ENCODE results near the gene CSF1.

CSF1 gene

DNA sequence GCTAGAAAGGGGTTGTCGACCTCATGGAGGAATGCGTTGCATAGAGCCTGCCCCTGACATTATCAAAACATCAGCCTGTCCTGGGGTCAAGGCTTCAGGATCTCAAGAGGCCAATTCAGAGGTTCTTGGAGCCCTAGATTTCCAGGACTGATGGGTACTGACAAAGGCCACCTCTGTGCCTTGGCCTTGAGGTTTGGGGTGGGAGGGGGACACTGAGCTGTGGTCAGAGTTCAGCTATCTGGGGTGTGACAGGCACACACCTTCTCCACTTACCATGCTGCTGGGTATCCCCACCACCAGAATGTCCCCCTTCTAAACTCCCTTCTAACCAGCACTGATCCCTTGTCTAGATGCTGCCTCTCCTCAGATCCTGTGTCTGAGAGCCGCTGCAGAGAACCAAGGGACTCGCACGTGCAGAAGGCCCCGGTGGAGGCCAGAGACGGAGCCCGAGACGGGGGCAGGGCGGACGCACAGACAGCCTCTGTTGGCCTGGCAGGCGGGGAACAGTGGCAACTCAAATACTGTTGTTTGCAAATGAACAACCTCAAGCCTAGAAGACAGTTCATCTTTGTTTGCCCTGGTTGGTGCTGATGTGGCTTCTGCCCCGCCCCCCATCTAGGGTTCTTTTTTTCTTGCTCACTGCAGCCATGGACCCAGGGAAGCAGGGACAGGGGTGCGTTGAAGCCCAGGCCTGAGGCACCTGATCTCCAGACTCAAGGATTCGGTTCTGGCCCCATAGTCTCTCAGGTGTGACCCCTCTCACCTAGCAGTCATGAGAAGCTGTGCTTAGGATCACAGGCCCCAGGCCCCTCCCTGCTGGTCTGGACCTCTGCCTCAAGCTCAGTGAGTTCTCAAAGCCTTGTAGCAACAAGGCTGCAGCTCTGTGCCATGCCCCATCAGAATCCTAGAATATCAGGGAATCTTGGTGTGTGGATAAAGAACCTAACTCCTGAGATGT, 28.1 kb upstream of the CSF1 start:
- no peak for DNase-seq

DNA sequence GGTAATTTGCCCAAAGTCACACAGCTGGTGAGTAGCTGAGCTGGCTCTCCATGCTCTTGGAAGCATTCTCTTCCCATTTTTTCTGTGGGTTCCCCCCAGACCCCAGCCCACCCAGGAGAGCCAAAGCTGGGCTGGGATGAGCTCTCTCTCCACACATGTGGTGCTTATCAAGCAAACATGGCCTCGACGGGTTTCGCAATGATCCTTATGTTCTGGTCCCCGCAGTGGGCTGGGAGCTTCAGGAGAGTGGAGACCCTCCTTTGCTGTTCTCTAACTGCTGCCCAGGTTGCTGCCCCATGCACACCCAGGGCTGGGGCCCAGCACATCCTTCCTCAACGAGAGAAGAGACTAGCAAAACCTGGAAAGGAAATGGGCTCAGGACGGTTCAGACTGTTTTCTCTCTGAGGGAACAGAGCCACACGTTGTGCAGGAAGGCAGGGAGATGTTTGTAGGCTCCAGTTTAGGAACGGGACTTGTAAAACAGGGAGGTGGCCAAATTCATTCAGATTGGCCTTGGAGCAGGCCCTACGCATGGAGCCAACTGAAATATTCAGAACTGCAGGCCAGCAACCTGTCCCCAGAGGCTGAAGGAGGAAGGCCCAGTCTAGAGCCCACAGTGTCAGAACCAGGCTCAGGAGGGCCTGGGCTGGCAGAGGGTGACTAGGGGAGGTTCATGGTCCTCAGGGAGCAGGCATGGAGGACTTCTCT, 27.2 kb upstream of the CSF1 start:
- no peak for DNase-seq

DNA sequence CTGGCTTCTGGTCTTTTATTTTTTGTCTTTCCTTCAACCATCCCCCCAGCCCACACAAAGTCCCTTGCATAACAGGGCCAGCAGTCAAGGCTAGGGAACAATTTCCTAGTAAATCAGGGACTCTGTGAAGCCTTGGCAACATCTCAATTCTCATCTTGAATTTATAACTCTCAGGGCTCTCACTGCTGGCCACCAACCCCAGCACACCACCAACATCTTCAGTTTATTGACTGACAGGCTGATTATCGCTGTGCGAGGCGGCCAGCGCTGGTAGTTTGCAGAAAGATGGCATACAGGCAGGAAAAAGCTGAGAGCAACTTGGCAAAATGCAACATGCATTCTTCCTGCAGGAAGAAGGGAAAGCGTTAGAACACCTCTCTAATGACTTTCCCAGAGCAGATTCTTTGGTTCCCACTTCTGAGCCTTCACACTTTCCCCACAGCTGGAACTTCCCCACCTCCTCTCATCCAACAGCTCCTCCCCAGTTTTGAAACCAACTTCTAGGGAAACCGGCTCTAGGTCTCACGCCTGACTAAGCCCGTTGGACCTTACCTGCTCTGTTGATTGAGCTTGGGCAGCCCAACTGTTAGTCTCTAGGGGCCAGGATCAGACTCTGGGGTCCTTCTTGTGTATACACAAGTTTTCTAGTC, 26.3 kb upstream of the CSF1 start:
- DNase-seq, result no peak

DNA sequence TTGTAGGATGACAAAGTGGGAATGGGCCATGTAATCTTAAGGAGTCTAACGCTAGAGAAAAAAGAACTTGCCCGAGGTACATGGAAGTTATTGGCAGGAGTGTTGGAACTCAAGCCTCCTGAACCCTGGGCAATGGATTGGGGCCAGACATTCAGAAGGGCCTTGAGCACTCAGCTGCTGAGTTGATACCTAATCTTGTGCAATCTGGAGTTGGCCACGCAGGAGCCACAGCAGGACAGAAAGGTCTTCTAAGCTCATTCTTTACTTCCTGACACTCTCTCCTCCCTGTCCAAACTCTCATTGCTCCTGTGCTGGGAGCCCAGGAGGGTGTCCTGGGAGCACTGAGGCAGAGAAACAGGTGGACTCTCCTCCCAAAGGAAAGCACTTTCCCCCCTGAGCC, 25.1 kb upstream of the CSF1 start:
- no peak for DNase-seq

DNA sequence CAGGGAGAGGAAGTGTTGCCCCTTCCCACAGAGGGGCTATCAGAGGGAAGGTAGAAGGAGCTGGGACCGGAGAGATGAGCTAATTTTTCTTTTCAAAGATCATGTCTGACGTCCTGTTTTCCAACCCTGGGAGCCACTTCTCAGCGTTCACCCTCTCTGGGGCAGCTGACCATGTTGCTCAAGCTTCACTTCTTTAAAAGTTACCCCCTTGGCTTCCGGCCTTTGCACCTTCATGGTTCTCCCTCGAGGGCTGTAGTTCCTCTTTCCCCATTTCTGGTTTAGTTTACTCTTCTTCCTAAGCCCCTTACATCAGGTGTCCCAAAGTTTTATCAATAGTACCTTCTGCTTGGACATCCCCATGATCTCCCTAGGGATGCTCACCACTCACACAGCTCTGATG, 23.8 kb upstream of the CSF1 start:
- DNase-seq, result no peak

DNA sequence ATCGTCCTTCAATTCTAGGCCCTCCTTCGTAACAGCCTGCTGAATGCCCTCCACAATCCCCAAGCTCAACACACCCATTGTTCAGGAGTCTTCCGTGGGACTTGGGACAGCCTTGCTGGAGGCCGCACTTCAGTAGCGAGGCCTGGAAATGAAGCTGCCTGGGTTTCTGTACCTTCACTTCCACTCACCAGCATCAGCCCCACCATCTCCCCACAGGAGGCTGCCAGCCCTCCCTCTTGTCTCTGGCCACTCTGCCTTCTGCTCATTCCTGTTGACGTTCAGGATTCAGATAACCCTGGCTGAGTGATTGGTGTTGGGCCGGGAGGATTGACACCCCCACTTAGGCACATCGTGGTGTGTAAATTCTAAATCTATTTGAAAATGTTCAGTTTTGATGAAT, 23.4 kb upstream of the CSF1 start:
- DNase-seq, result no peak

DNA sequence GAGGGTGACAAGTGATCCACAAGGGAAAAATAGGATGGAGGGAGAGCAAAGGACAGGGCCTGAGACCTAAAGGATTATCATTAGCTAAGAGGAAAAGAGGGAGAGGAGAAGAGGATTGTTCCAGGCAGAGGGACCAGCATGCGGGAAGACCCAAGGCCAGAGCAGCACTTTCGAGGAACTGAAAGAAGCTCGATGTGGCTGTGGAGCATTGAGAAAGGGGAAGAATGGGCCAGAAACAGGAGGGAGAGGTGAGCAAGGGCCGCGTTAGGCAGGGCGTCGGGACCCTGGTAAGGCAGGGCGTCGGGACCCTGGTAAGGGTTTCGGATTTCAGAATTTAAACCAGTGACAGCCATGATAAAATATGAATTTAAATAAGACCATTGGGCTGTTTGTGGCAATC, 22.8 kb upstream of the CSF1 start:
- DNase-seq, result no peak

DNA sequence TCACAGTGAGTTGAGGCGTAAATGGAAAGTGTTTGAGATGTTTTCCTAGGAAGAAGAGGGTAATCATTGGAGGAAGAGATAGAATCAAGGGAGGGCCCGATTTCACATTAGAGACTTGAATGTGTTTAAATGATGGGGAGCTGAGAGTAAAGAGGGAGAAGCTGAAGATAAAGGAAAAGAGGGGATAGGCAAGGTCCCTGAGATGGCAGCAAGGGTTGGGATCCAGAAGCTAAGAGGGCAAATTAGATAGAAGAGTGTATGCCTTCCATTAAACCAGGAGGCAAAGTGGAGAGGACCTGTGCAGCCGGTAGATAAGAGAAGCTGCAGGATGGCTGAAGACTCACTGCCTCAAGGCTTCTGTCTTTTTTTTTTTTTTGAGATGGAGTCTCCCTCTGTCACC, 21.6 kb upstream of the CSF1 start:
- DNase-seq, result no peak

DNA sequence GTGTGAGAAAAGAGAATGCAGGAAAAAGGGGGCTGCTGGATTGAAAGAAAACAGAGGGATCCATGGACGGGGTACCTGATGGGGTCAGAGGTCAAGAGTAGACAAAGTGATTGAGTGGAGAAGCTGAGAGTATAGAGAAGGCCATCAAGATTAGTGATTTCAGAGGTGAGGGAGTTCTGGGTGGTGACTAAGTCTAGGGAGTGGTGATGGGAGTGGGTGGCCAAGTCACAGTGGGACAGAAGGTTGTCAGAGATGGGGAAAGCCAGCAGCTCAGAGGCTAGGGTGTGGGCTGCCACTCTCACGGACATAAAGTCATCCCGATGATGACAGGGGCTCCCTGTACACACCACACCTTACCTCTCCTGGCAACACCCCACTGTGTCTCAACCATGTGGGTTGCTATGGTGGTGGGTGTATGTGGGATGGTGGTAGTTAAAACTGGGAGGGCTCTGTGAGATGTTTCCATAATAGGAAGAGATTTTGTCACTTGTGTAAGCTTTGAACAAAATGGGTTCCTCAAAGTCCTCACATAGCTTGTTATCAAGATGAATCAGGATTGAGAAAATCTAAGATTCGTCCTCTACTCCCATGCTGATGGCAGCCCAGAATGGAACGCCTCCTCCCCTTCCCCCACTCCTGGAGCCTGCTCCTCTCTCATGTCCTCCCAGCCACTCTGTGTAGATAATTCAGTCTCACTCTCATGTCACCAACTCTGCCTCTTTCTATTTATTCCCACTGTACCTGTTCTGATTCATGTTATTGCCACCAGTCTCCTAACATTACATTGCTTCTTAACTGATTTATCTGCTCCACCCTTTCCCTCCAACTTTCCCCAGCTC, 20.3 kb upstream of the CSF1 start:
- DNase-seq, result no peak

DNA sequence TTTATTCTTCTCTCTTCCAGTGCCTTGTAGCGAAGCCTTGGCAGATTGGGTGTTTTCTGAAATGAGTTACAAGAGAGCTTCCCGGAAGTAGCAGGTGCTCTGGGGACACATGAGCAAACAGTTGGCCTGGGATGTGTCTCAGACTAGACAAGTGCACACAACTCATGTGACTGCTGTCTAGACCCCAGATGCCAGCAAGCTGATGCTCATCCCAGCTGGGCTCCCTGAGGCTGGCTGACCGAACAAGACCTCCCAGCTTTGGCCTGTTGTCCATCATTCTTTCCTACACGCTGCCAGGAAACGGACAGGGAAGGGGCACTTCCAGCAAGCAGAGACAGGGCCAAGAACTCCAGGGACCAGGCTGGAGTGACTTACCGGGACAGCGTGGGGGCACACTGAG, 18.7 kb upstream of the CSF1 start:
- DNase-seq, result no peak

DNA sequence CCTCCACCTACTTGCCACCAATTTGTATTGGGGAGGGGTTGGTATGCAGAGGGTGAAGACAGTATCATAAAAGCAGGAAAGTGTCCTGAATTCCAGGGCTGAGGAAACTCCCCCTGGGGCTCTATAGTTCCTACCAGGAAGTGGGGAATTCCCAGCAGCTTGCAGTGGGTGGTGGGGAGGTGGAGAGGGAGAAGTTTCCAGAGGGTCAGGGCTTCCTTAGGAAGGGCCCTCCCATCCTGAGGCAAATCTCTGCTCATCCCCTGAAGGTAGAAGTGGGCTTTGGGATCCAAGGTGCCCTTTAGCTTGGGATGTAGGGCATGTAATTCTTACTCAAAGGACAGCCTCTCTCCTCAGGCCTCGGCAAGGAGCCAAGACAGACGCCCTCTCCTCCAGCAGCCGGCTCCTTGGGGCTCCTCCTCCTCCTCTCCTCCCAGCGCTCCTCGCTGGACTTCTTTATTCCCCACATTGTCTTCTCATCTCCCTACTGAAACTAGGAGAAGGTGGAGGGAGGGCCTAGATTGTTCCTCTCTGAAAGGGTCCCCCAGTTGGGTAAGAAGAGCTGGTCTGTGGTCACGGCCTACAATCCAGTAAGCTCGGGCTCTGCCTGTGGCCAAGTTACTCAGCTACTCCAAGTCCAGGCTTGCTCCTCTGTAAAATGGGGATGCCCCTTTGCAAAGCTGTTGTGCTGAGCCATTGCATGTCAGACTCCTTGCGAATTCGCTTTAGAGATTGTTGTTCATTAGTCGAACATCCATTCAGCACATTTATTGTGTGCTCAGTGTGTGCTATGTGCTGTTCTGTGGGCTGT, 17.9 kb upstream of the CSF1 start:
- DNase-seq, result no peak

DNA sequence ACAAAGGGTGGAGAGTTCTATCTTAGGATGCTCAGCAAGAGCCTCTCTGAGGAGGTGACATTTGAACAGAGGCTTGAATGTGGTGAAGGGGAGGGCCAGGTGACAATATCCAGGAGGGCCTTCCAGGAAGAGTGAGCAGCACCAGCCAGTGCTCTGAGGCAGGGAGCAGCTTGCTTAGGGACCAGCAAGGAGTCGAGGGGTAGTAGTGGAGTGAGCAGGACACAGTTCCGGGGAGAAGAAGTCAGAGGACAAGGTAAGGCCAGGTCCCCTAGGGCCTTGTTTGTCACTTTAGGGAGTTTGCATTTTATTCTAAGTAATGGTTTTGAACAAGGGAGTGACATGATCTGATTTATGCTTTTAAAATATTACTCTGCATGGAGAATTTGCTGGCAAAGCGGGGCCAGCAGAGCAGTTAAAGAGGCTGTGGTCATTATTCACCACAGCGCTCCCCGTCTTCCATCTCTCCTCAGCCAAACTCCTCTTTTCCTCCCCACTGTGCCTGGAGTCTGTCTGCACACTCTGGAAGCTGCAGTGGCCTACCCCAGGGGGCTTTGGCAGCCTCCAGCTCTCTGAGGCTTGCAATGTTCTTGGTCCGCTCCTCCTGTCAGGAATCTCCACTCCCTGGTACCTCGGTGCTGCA, 17.0 kb upstream of the CSF1 start:
- DNase-seq, result no peak

DNA sequence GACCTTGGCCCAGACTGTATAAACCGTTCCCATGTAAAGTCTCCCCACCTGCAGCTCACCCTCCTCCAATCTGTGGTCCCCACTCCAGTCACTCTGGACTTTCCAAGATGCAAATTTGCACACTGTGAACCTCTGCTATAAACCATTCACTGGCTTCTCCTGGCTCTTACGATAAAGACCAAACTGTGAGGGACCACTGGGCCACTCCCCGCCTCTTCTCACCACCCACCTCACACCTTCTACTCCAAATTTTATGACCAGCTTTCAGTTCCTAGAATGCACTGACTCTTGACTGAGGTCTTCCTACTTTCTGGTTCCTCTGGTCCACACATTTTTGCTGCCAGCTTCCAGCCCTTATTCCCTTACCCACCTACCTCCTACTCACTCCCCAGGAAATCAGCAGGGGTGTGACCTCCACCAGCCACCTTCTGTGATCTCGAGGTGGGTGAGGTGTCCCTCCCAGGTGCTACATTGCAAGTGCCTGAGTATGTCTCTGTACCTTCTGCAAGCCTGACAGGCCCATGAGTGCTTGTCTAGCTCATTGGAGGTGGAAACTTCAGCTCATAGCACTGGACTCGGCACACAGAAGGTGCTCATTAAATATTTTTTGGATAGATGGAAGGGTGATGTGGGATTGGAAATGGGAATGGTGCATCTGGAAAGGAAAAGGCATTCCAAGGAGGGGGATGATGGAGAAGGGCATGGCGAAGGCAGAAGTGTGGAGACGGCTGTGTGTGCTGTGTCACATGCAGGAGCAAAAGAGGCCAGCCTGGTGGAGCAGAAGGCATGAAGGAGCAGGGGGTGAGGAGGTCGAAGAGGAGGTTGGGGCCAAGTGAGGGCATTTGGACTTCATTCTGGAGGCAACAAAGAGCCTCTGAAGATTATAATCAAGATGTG, 15.6 kb upstream of the CSF1 start:
- no peak for DNase-seq

DNA sequence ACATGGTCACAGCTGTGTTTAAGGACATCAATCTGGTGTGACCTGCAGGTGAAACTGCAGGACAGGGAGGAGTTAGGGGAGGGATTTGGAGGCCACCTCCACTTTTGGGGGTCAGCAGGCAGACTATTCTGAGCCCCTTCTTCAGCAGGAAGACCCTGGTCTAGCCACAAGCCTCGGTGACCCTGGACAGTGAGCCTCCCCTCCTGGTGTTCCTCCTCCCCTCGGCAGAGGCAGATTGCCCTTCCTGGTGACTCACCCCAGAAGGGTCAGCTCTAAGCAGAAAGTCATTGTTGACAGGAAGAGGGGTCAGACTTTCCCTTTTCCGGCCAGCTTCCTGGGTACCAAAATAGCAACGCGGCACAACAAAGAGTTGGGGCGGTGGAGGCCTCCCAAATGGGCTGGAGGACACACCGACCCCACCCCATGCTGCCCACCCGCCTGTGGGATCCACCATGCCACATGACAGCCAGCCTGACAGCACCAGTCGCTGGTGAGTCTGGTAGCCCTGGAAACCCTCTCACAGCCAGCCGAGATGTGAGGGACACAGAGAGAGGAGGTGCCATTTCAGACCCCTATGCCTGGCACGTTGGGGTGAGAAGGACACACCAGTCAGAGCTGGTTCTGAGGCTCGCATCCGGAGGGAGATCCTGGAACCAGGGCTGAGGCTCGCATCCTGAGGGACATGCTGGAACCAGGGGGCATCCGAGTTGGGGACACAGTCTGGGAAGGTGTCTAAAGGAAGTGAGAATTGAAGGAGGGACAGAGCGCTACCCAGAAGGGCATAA, 14.7 kb upstream of the CSF1 start:
- DNase-seq, result no peak

DNA sequence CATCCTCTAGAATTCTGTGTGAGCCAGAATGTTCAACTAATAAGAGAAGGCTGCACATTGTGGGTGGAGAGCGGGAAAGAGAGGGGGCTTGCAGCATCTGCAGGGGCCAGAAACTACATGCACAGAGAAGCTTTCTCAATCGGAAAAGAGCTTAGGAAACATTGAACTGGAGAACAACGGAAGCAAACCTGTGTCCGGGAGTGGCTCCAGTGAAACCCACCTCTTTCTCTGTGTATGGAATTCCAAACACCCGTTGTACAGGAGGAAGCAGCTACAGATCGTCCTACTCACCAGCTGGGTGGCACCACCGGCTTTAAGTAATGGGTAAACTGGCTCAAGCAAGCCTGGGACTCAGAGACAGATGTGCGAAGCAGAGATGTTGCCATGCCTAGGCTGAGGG, 14.0 kb upstream of the CSF1 start:
- DNase-seq, result no peak

DNA sequence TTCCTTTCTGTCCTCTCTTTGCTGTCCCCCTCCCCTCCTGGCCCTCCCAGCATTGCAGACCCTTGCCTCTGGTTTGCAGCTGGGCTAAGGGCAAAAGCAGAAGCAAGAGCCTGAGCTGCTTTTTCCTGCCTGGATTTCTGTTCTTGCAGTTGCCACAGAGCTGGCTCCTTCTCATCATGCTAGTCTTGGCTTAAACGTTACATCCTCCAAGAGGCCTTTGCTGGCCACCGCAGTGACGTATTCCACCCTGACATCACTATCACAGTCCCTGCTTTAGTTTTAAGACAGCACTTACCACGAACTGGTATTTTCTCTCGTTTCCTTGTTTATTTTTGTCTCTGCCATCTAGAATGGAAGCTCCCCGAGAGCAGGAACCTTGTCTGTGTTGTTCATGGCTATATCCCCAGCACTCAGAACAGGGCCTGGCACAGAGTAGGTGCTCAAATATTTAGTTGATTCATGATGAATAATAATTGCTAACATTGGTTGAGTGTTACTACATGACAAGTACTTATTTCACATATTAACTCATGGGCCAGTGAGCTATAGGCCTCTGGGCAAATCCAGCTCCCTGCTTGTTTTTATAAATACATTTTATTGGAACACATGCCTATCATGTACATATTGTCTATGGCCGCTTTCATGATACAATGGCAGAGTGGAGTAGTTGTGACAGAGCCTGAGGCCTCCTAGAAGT, 13.2 kb upstream of the CSF1 start:
- no peak for DNase-seq

DNA sequence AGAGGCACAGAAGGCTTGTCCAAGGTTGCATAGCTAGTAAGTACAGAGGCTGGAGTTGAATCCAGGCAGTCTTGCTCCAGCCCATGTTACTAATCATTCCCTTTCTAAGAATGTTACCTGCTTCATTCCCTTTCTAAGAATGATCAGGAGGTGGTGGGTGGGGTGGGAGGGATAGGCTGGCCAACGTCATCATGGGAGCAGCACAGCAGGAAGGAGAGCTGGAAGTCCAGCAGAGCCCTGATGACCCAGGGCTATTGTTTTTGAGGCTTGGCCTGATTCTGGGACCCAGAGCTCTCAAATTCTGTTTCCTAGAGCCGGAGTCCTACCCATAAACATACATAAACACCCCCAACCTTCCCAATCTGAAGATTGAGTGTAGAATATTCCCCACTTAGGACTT, 11.8 kb upstream of the CSF1 start:
- no peak for DNase-seq

DNA sequence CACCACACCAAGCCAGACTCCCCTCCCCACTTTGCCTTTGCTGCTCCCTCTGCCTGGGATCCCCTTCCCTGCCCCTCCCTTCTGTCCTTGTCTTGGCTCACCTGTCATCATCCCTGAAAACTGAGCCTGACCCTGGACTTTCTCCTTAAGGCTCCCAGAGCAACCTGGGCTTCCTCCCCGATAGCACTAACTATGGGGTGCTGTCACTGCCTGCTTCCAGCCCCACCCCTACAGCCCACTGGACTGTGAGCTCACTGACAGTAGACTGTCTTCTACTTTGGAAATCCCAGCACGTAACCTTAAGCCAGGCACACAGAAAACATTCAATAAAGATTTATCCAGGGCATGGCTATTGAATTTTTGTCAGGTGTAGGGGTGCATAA, 9.5 kb upstream of the CSF1 start:
- DNase-seq, result no peak

Measured in CD4-positive, alpha-beta T cell treated with Interleukin-17A for 4 hours (primary cell).